Upper lobe of right lung (tissue), 1 donor: ENCODE results near the gene ZBTB38. TPM values are rescaled to one million over a fixed set of nuclear protein-coding genes. Genes with fewer than 3 reads are reported as not detected.
A peak's percentile ranks its signal among the peaks of the same experiment; 100 is the strongest.

Source experiments
- ATAC-seq: fragments of 200-7000 bp; cut with Tn5 transposase; one replicate; pipeline ENCODE4 v1.9.1; 2020; ENCODE audit warnings: mild to moderate bottlenecking, moderate library complexity
- DNase-seq: peaks from one replicate; pipeline ENCODE4 v3.0.0-alpha.2; 2020
- H3K27ac ChIP-seq: fragments of 200-600 bp; one replicate; pipeline ENCODE4 v1.8.0; 2022
- H3K27me3 ChIP-seq: fragments of 200-600 bp; one replicate; pipeline ENCODE4 v1.8.0; 2022; ENCODE audit warnings: mild to moderate bottlenecking
- H3K36me3 ChIP-seq: fragments of 200-600 bp; one replicate; pipeline ENCODE4 v1.8.0; 2022
- H3K4me1 ChIP-seq: fragments of 200-600 bp; one replicate; pipeline ENCODE4 v1.8.0; 2022
- H3K4me3 ChIP-seq: fragments of 200-600 bp; one replicate; pipeline ENCODE4 v1.8.0; 2022; ENCODE audit warnings: mild to moderate bottlenecking
- H3K9me3 ChIP-seq: fragments of 200-600 bp; one replicate; pipeline ENCODE4 v1.8.0; 2022
- intact Hi-C: fragments of 100-400 bp; cut with DNase I; formaldehyde crosslinking; loops from one replicate; pipeline ENCODE4 v1.11.0; 2022
- total RNA-seq: library from RNA; stranded (reverse); fragmentation: NEBNext Ultra II Directional; extraction: Animal tissue kit (Norgen Biotek cat#: 25700); gene quantifications from one replicate; pipeline ENCODE4 v1.2.1, GENCODE V29; 2021
- TF ChIP-seq, protein P1 (sequence below): fragments of 200-600 bp; IDR thresholded peaks from one replicate; pipeline ENCODE4 v1.8.0; 2022; ENCODE audit warnings: antibody characterized with exemption
- donor health status: DM: no; HTN: yes; CAD: no; lungs with severe emphysema.

Gene ZBTB38
- total RNA-seq, 1 donor from 2014 or later: 118 TPM

DNA sequence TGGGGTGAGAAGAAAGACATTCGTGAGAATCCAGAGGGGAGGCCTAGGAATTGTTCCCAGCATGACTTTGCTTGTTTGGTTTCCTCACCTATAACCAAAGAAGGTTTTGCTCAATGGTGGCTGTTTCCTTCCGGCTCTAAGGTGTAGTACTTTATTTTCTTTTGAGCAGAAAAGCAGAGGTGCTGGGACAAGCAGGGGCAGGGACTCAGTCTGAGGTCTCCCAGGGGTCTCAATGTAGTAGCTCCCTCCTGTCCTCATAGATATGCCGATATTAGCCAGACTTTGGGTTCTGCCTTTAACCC lies 41.6 kb downstream of the ZBTB38 start:
- peak overlapping the region; percentile 88 for H3K27ac ChIP-seq
- H3K36me3 ChIP-seq: peaks cover 53% of the 10 kb centered on the region
- H3K4me1 ChIP-seq: peaks cover 79% of the 10 kb centered on the region
- no peak for ATAC-seq
- DNase-seq: no peak
- H3K4me3 ChIP-seq: no peak overlapping the region
- intact Hi-C loops: no loop called here
- H3K27me3 ChIP-seq: no peaks in the 10 kb centered on the region
- TF ChIP-seq, protein P1, sequence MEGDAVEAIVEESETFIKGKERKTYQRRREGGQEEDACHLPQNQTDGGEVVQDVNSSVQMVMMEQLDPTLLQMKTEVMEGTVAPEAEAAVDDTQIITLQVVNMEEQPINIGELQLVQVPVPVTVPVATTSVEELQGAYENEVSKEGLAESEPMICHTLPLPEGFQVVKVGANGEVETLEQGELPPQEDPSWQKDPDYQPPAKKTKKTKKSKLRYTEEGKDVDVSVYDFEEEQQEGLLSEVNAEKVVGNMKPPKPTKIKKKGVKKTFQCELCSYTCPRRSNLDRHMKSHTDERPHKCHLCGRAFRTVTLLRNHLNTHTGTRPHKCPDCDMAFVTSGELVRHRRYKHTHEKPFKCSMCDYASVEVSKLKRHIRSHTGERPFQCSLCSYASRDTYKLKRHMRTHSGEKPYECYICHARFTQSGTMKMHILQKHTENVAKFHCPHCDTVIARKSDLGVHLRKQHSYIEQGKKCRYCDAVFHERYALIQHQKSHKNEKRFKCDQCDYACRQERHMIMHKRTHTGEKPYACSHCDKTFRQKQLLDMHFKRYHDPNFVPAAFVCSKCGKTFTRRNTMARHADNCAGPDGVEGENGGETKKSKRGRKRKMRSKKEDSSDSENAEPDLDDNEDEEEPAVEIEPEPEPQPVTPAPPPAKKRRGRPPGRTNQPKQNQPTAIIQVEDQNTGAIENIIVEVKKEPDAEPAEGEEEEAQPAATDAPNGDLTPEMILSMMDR: no peak
- no peaks in the 10 kb centered on the region for H3K9me3 ChIP-seq

DNA sequence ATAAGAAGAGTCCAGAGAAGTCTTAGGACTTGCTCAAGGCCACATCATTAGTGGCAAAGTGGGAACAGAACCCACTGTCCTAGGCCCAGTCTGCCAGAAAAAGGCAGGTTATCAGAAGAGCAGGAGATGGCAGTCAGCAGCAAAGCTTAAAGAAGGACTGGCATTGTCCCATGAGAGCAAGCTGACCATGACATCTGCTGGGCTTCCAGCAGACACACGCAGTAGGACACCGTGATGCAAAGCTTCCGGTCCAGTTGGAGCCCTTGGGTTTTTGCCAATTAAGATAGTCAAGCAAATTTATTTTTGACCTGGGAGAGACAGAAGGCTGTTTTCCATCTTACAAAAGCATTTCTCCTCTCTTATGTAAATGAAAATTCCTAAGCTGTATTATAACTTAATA lies 42.1 kb downstream of the ZBTB38 start:
- H3K9me3 ChIP-seq: no peaks in the 10 kb centered on the region
- H3K27me3 ChIP-seq: no peaks in the 10 kb centered on the region
- TF ChIP-seq, protein P1: no peak
- no peak for DNase-seq
- peak overlapping the region; percentile 88 for H3K27ac ChIP-seq
- peak; percentile 33 for ATAC-seq
- H3K36me3 ChIP-seq: peaks cover 53% of the 10 kb centered on the region
- intact Hi-C loops: no loop called here
- H3K4me1 ChIP-seq: peaks cover 82% of the 10 kb centered on the region
- no peak overlapping the region for H3K4me3 ChIP-seq

DNA sequence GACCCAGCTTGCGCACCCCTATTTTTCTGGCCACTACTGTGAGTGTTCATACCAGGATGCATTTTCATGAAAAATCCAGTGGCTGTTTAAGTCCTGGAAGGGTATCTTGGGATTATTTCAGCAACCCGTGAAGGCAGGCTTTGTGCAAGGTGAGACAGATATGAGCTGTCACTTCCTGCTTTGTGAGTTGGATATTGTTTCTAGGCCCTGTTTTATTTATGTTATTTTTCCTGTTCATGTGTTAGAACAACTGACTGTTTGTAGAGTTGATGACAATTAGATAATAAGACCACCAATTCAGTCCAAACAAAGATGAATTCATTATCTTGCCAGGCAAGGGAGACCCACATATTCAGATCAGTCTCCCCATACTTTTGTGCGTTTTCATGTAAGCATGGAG lies 42.5 kb downstream of the ZBTB38 start:
- no peak for DNase-seq
- ATAC-seq: no peak
- Histone ChIP-seq H3K27me3 (no peaks in the 10 kb centered on the region), H3K4me1 (peaks cover 84% of the 10 kb centered on the region), H3K27ac (peak overlapping the region; percentile 88), H3K36me3 (peaks cover 52% of the 10 kb centered on the region), H3K9me3 (no peaks in the 10 kb centered on the region), H3K4me3 (no peak overlapping the region)
- intact Hi-C loops: no loop called here
- TF ChIP-seq, protein P1: no peak

DNA sequence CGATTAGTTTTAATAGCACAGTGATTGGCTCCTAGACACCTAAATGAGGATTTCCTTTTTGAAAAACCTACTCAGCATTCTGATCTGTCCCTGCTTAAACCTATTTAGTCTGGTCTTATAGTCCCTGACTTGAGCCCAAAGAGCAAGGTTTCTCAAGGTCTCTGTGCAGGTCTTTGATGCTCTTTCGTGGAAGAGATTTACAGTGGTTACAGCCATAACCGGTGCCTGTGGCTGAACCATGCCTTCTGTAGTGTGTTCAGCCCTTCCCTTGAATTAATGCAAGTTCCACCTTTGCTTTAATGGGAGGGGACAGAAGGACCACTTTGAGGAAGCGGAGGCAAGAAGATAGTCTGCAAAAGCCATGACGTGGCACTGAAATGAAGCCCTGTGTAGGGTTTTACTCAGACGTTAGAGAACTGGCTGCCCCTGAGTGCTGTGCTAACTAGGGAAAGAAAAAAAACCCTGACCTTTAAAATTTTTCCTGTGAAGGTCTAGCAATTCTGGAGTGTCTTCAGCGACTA lies 43.0 kb downstream of the ZBTB38 start:
- TF ChIP-seq, protein P1: no peak
- intact Hi-C loops: no loop called here
- Histone ChIP-seq H3K4me1 (peaks cover 84% of the 10 kb centered on the region), H3K9me3 (no peaks in the 10 kb centered on the region), H3K4me3 (no peak overlapping the region), H3K27me3 (no peaks in the 10 kb centered on the region), H3K36me3 (peaks cover 51% of the 10 kb centered on the region), H3K27ac (peak overlapping the region; percentile 88)
- ATAC-seq: peak; percentile 38
- DNase-seq: no peak

DNA sequence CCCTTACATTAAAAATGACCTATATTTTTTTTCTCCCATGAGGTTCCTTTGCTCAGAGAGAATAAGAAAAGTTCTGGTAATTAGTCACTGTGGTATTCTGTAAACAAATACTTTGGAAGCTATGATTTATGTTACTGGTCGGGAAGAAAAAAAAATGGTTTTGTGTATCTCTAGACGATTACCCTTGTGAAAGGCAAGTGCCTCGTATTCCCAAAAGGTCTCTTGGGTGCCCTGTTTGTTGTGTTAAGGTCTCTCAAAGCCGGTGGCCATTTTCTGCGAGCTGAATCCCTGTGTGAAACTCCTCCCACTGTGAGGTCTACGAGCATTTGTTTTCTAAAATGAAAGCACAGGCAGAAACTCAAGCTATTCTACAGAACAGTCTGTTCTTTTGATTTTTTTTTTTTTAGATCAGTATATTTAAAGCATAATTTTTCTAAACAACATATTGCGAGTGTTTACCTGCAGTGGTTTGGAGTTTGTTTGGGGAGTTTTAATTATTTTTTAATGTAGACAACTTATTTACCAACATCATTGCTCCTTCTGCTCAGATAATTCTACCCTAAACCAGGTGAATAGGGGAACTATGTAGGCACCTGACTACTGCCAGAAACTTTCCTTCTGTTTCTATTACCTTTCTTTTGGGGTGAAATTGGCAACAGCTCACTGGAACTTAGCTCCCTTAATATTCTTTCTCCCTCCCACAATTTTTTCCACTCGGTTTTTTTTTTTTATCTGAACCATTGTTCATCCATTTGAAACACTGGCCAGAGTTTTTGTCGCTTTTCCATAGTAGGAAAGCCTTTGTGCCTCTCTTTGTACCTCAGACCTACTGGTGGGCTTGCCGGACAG lies 44.0 kb downstream of the ZBTB38 start:
- ATAC-seq (peak; percentile 75), DNase-seq (no peak)
- Histone ChIP-seq H3K36me3 (peaks cover 50% of the 10 kb centered on the region), H3K27me3 (no peaks in the 10 kb centered on the region), H3K4me3 (peak overlapping the region; percentile 14), H3K9me3 (no peaks in the 10 kb centered on the region), H3K4me1 (peaks cover 80% of the 10 kb centered on the region), H3K27ac (peak overlapping the region; percentile 88)
- TF ChIP-seq, protein P1: no peak
- intact Hi-C loops: no loop called here
